Epithelial cell of proximal tubule (primary cell): Measurements from ENCODE around the gene CDH4. TPM values are rescaled to one million over a fixed set of nuclear protein-coding genes. Genes with fewer than 3 reads are reported as not detected.

Experiments
- DNase-seq: peaks from one replicate; pipeline ENCODE4 v3.0.0-alpha.2; 2011; ENCODE audit warnings: low read depth
- H3K4me3 ChIP-seq: 2 replicates; pipeline ENCODE4 v1.5.1; 2011; ENCODE audit warnings: low read depth, mild to moderate bottlenecking, low read length
- CTCF ChIP-seq: conservative IDR thresholded peaks from 2 replicates; pipeline ENCODE4 v1.5.1; 2012; ENCODE audit warnings: low read depth, mild to moderate bottlenecking, low read length
- total RNA-seq: library from RNA; depleted of rRNA; stranded (reverse); fragments of >200 nt; gene quantifications from 2 replicates; pipeline ENCODE4 v1.2.3, GENCODE V29; 2015

CDH4 gene
- total RNA-seq, 1 donor from 2014 or later: 17.1 TPM

GRCh38 chr20:61659246-61659993 lies 407.4 kb downstream of the CDH4 start:
- no peak for TF ChIP-seq CTCF
- DNase-seq: no peak
- H3K4me3 ChIP-seq: no peak overlapping the region

- TF ChIP-seq CTCF: no peak
- no peak overlapping the region for H3K4me3 ChIP-seq
- DNase-seq: no peak
Measured at GRCh38 chr20:61659994-61660346, 407.9 kb downstream of the CDH4 start.

DNA sequence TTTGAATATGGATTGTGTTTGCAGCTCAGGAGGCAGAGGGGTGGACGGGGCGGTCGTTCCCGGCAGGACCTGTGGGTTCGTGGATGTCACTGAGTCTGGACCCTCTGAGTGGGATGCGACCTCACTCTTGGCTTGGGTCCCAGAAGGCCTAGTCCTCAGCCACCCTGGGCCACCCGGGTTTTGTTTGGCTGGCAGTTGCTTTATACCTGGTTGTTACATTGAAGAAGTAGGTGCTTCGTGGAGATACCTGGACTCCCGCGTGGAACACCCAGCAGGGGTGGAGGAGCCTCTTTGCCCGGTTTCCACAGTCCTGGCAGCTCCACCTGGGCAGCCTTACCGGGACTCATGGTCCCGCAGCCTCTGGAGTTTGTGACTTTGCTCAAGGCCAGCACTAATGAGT lies 408.5 kb downstream of the CDH4 start:
- DNase-seq: no peak
- no peak for TF ChIP-seq CTCF
- H3K4me3 ChIP-seq: no peak overlapping the region

- H3K4me3 ChIP-seq: no peak overlapping the region
- TF ChIP-seq CTCF: no peak
- no peak for DNase-seq
Measured at GRCh38 chr20:61661025-61661424, 409.0 kb downstream of the CDH4 start.

GRCh38 chr20:61661583-61661982 lies 409.5 kb downstream of the CDH4 start:
- no peak for DNase-seq
- no peak for TF ChIP-seq CTCF
- H3K4me3 ChIP-seq: no peak overlapping the region

DNA sequence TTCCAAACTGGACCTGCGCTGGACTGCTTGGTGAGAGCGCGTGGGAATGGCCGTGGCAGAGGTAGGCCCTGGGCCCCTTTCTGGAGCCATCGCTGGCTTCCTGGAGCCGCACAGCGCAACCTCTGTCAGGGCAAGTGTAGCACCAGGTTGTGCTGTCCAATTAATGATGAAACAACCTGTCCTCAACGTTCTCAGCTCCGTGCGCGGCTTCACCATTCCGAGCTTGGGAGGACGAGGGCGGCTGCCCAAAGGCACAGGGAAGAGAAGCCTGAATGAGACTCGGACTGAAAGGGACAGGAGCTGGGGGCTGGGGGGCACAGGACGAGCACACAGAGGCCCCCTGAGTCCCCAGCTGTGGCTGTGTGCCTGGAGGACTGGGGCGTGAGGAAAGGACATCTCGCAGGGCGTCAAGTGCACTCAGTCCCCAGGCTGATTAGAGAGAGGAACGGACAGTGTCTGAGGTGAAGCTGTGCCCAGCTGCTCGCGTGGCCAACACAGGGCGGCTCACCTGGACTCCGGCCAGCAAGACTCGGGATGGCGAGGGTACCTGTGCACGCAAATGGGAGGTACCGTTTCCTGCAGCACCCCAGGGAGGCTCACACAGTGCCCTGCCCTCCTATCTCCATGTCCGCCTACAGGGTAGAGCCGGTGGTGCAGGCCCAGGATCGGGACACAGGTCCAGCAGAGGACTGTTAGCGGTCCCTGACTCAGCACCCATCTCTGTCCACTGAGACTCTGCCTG lies 410.3 kb downstream of the CDH4 start:
- peak; percentile 5 for TF ChIP-seq CTCF
- DNase-seq: no peak
- H3K4me3 ChIP-seq: no peak overlapping the region

- no peak overlapping the region for H3K4me3 ChIP-seq
- no peak for TF ChIP-seq CTCF
- DNase-seq: no peak
Measured at GRCh38 chr20:61662968-61663331, 410.9 kb downstream of the CDH4 start.
